A549 (cell line): Measurements from ENCODE around the gene CYP19A1. TPM values are rescaled to one million over a fixed set of nuclear protein-coding genes. Genes with fewer than 3 reads are reported as not detected.

Source experiments
- ATAC-seq, 2 experiments: fragments of 200-7000 bp in 1 of 2; fragments of >200 bp in 1 of 2; cut with Nextera tagmentation in 1 of 2; cut with Tn5 transposase in 1 of 2; 3 replicates each; pipeline versions ENCODE4 v1.8.0 to v1.9.1; 2018 to 2020; ENCODE audit warnings: mild to moderate bottlenecking in 1 of 2, moderate library complexity in 1 of 2
- CTCF ChIA-PET: fragments of 300-600 bp; sonication (Branson Sonifier 250); formaldehyde crosslinking; extraction: SDS; loops from one replicate; lab custom pipeline; 2021; ENCODE audit warnings: antibody characterized with exemption, inconsistent platforms; lab: Yijun Ruan, JAX
- POLR2A ChIA-PET: fragments of 350-600 bp; formaldehyde crosslinking; extraction: SDS; loops from one replicate; lab custom pipeline; 2021; ENCODE audit warnings: antibody characterized with exemption, inconsistent platforms; lab: Yijun Ruan, JAX
- DNase-seq, 2 experiments: peaks; one replicate each; pipeline versions ENCODE4 v3.0.0 to v3.0.0-alpha.2; 2011 to 2016; ENCODE audit warnings: low read depth in 1 of 2, low spot score in 1 of 2
- FAIRE-seq: peaks from 2 replicates; lab custom pipeline; 2011; peaks lifted over from hg19 to GRCh38; lab: Jason Lieb, UNC
- H3K27ac ChIP-seq, 2 experiments: fragments of >200 bp; sonication (Bioruptor Twin); formaldehyde crosslinking; 3 replicates each; pipeline ENCODE4 v1.5.1; 2016 to 2017
- H3K4me1 ChIP-seq: fragments of >200 bp; sonication (Bioruptor Twin); formaldehyde crosslinking; 3 replicates; pipeline ENCODE4 v1.6.1; 2016
- H3K4me2 ChIP-seq: fragments of >200 bp; sonication (Bioruptor Twin); formaldehyde crosslinking; 3 replicates; pipeline ENCODE4 v1.6.1; 2016
- H3K4me3 ChIP-seq: fragments of >200 bp; sonication (Bioruptor Twin); formaldehyde crosslinking; 3 replicates; pipeline ENCODE4 v1.5.1; 2016
- H3K9me3 ChIP-seq: fragments of >200 bp; sonication (Bioruptor Twin); formaldehyde crosslinking; 3 replicates; pipeline ENCODE4 v1.6.1; 2016
- CBX8 ChIP-seq: fragments of 200-600 bp; sonication (generic); IDR thresholded peaks from 2 replicates; pipeline ENCODE4 v1.6.1; 2016
- CTCF ChIP-seq: fragments of >200 bp; sonication (Bioruptor Twin); formaldehyde crosslinking; IDR thresholded peaks from 3 replicates; pipeline ENCODE4 v1.5.1; 2016
- EP300 ChIP-seq, 2 experiments: fragments of >200 bp; sonication (Bioruptor Twin); formaldehyde crosslinking; IDR thresholded peaks; 2 replicates in 1 of 2; 3 replicates in 1 of 2; pipeline ENCODE4 v1.6.1; 2016 to 2017
- FOSB ChIP-seq: fragments of 250-450 bp; sonication (Bioruptor Pico); IDR thresholded peaks from 2 replicates; pipeline ENCODE4 v1.5.0; 2020; ENCODE audit warnings: mild to moderate bottlenecking, moderate library complexity
- FOSL2 ChIP-seq, 2 experiments: fragments of 450-650 bp in 1 of 2; fragments of >200 bp in 1 of 2; sonication (Bioruptor Twin) in 1 of 2; formaldehyde crosslinking; IDR thresholded peaks; 2 replicates each; pipeline versions ENCODE4 v1.5.0 to v1.6.1; 2016 to 2020; ENCODE audit warnings: mild to moderate bottlenecking in 1 of 2, moderate library complexity in 1 of 2
- HDAC2 ChIP-seq: fragments of 200-600 bp; sonication (generic); IDR thresholded peaks from 2 replicates; pipeline ENCODE4 v1.6.1; 2016
- HOXA7 ChIP-seq: fragments of 250-450 bp; sonication (Bioruptor Pico); IDR thresholded peaks from 2 replicates; pipeline ENCODE4 v1.5.0; 2020; ENCODE audit warnings: mild to moderate bottlenecking, moderate library complexity
- KDM5A ChIP-seq: fragments of 200-600 bp; sonication (generic); IDR thresholded peaks from 2 replicates; pipeline ENCODE4 v1.6.1; 2016; ENCODE audit warnings: antibody characterized with exemption, mild to moderate bottlenecking
- MAZ ChIP-seq: fragments of 150-350 bp; IDR thresholded peaks from 2 replicates; pipeline ENCODE4 v1.6.1; 2014; ENCODE audit warnings: antibody characterized with exemption, low read depth, low read length, borderline replicate concordance
- MYC ChIP-seq: IDR thresholded peaks from 2 replicates; pipeline ENCODE4 v1.6.1; 2012; ENCODE audit warnings: mild to moderate bottlenecking, inconsistent platforms, low read length, improper control_type of control experiment, borderline replicate concordance
- POLR2AphosphoS2 ChIP-seq: conservative IDR thresholded peaks from 2 replicates; pipeline ENCODE4 v1.6.1; 2012; ENCODE audit warnings: low read length, improper control_type of control experiment, inconsistent platforms
- RFX5 ChIP-seq: fragments of 450-650 bp; IDR thresholded peaks from 2 replicates; pipeline ENCODE4 v1.7.1; 2014; ENCODE audit warnings: antibody characterized with exemption, mild to moderate bottlenecking, moderate library complexity
- RNF2 ChIP-seq: fragments of 200-600 bp; sonication (generic); IDR thresholded peaks from 2 replicates; pipeline ENCODE4 v1.6.1; 2016; ENCODE audit warnings: low read depth, mild to moderate bottlenecking, antibody characterized with exemption, moderate library complexity, borderline replicate concordance
- TP53 ChIP-seq: fragments of 250-450 bp; sonication (Bioruptor Pico); IDR thresholded peaks from 2 replicates; pipeline ENCODE4 v1.5.0; 2021; ENCODE audit warnings: mild to moderate bottlenecking, moderate library complexity
- ZFP36 ChIP-seq: fragments of 450-650 bp; IDR thresholded peaks from 2 replicates; pipeline ENCODE4 v1.6.1; 2014; ENCODE audit warnings: borderline replicate concordance; ENCODE audit not compliant: partially characterized antibody
- ZNF302 ChIP-seq: fragments of 250-450 bp; sonication (Bioruptor Pico); IDR thresholded peaks from 2 replicates; pipeline ENCODE4 v1.9.0; 2021; ENCODE audit warnings: inconsistent platforms, mild to moderate bottlenecking, moderate library complexity
- WGBS: methylation state at CpG from one replicate; pipeline ENCODE4 v1.1.6; 2017; ENCODE audit errors: missing lambda C conversion rate; 5-methylcytosine and 5-hydroxymethylcytosine counted together
- polyA plus RNA-seq, 4 experiments: library from polyadenylated mRNA; depleted of rRNA in 3 of 4; stranded (reverse); fragments of >200 nt; fragmentation: RNase III in 1 of 4; extraction: RNeasy Plus Mini Kit Qiagen cat#74134 plus additional on column Dnase treatment in 1 of 4; gene quantifications; 2 replicates in 3 of 4; 3 replicates in 1 of 4; pipeline ENCODE4 v1.2.3, GENCODE V29; 2011 to 2017
- TF ChIP-seq, protein P1 (sequence below): fragments of 200-600 bp; sonication (generic); IDR thresholded peaks from 2 replicates; pipeline ENCODE4 v1.6.1; 2016; ENCODE audit warnings: antibody characterized with exemption, mild to moderate bottlenecking, moderate library complexity

The CYP19A1 gene
- polyA plus RNA-seq, 2 of the 4 experiments (the other 2 are of a cell fraction), result 0.36 TPM; not detected in 1

- POLR2A ChIA-PET, result no interaction called here
- CTCF ChIA-PET, result interaction anchor here (0.8 to 15.7 kb wide), 19 partner anchors 10 to 209 kb away, joined by 3 to 333 read pairs (median 7); no protein-coding TSS in a partner anchor
- no peak overlapping the region for H3K27ac ChIP-seq
- H3K9me3 ChIP-seq, result no peaks in the 10 kb centered on the region
- 36% methylated on average over 2 of the region's 2 CpGs for WGBS
- no peak overlapping the region for H3K4me3 ChIP-seq
- DNase-seq, result no peak
- H3K4me2 ChIP-seq, result no peak overlapping the region
- TF ChIP-seq MYC (no peak), ZFP36 (no peak), RNF2 (no peak), CTCF (no peak), CBX8 (no peak), HOXA7 (CRISPR knock-in tag) (no peak), EP300 (IDR thresholded peaks at IDR 0.05) (no peak), FOSL2 (IDR thresholded peaks at IDR 0.05) (no peak), FOSL2 (CRISPR knock-in tag; IDR thresholded peaks at IDR 0.05) (no peak), TP53 (no peak), FOSB (CRISPR knock-in tag) (no peak), KDM5A (no peak), RFX5 (no peak), ZNF302 (CRISPR knock-in tag) (no peak), HDAC2 (no peak), POLR2AphosphoS2 (no peak)
- TF ChIP-seq, protein P1, sequence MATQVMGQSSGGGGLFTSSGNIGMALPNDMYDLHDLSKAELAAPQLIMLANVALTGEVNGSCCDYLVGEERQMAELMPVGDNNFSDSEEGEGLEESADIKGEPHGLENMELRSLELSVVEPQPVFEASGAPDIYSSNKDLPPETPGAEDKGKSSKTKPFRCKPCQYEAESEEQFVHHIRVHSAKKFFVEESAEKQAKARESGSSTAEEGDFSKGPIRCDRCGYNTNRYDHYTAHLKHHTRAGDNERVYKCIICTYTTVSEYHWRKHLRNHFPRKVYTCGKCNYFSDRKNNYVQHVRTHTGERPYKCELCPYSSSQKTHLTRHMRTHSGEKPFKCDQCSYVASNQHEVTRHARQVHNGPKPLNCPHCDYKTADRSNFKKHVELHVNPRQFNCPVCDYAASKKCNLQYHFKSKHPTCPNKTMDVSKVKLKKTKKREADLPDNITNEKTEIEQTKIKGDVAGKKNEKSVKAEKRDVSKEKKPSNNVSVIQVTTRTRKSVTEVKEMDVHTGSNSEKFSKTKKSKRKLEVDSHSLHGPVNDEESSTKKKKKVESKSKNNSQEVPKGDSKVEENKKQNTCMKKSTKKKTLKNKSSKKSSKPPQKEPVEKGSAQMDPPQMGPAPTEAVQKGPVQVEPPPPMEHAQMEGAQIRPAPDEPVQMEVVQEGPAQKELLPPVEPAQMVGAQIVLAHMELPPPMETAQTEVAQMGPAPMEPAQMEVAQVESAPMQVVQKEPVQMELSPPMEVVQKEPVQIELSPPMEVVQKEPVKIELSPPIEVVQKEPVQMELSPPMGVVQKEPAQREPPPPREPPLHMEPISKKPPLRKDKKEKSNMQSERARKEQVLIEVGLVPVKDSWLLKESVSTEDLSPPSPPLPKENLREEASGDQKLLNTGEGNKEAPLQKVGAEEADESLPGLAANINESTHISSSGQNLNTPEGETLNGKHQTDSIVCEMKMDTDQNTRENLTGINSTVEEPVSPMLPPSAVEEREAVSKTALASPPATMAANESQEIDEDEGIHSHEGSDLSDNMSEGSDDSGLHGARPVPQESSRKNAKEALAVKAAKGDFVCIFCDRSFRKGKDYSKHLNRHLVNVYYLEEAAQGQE, result no peak
- TF ChIP-seq, all 56 proteins: peak for 0
- no peak for FAIRE-seq
- ATAC-seq, result no peak
- no peaks in the 10 kb centered on the region for H3K4me1 ChIP-seq
Measured at GRCh38 chr15:51193979-51194378, 144.4 kb downstream of the CYP19A1 start.

- no peaks in the 10 kb centered on the region for H3K4me1 ChIP-seq
- 74% methylated on average over 6 of the region's 6 CpGs for WGBS
- POLR2A ChIA-PET, result no interaction called here
- DNase-seq (no peak), ATAC-seq (no peak)
- CTCF ChIA-PET, result interaction anchor here (0.6 to 15.7 kb wide), 43 partner anchors 11 to 284 kb away, joined by 3 to 333 read pairs (median 6); partner anchors contain the start of gene AP4E1
- no peaks in the 10 kb centered on the region for H3K9me3 ChIP-seq
- no peak for TF ChIP-seq KDM5A
- no peak for TF ChIP-seq MAZ
- TF ChIP-seq, all 56 proteins: peak for 0
- Histone ChIP-seq H3K4me3 (no peak overlapping the region), H3K27ac (no peak overlapping the region), H3K4me2 (no peak overlapping the region)
- no peak for FAIRE-seq
Measured at GRCh38 chr15:51193526-51193925, 144.9 kb downstream of the CYP19A1 start.
